GM18951 (cell line): ENCODE results near the gene FTMT.
"Not testable (repeated sequence)": the region's sequence is repeated elsewhere in the genome, so short reads cannot be mapped to it uniquely, and the experiment has no call there.

Experiments used
- POLR2A ChIP-seq: IDR thresholded peaks from 4 replicates; pipeline ENCODE4 v1.6.1; 2011; ENCODE audit warnings: mild to moderate bottlenecking; ENCODE audit not compliant: insufficient read length, insufficient read depth; ENCODE audit errors: extremely low read depth
- in situ Hi-C: fragments of 300-500 bp; cut with MboI; formaldehyde crosslinking; loops from one replicate; pipeline ENCODE4 v1.12.0; 2022; ENCODE audit warnings: low sequenced_read_pairs, mixed read lengths, inconsistent platforms; ENCODE audit not compliant: unreplicated experiment

Gene FTMT

DNA sequence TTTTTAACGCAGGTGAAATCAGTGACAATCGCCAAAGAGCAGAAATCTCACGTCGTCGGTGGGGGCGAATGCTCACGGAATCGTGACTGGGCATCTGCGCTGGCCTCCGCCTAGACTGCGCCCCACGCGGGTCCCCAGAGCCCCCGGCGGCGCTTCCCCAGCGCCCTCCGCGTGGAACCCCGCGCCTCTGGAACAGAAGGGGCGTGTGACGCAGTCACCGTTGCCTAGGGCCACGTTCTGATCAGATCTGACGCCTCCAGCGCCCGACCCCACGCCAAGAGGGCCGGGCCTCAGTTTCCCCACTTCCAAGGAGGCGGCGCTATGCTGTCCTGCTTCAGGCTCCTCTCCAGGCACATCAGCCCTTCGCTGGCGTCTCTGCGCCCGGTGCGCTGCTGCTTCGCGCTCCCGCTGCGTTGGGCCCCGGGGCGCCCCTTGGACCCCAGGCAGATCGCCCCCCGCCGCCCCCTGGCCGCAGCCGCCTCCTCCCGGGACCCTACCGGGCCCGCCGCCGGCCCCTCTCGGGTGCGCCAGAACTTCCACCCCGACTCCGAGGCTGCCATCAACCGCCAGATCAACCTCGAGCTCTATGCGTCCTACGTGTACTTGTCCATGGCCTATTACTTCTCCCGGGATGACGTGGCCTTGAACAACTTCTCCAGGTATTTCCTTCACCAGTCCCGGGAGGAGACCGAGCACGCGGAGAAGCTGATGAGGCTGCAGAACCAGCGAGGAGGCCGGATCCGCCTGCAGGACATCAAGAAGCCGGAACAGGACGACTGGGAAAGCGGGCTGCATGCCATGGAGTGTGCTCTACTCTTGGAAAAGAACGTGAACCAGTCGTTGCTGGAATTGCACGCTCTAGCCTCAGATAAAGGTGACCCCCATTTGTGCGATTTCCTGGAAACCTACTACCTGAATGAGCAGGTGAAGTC lies at the start of gene FTMT:
TSS of gene FTMT (plus strand) at position 240 of the 932 bp plus-strand sequence. CDS start at position 322, 82 bp downstream.
- no peak for TF ChIP-seq POLR2A
- in situ Hi-C loops = no loop called here

DNA sequence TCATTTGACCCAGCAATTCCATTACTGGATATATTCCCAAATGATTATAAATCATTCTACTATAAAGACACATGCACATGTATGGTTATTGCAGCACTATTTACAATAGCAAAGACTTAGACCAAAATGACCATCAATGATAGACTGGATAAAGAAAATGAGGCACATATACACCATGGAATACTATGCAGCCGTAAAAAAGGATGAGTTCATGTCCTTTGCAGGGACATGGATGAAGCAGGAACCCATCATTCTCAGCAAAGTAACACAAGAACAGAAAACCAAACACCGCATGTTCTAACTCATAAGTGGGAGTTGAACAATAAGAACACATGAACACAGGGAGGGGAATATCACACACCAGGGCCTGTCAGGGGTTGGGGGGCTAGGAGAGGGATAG lies 46.4 kb upstream of the FTMT start:
- in situ Hi-C loops = not testable (repeated sequence)

DNA sequence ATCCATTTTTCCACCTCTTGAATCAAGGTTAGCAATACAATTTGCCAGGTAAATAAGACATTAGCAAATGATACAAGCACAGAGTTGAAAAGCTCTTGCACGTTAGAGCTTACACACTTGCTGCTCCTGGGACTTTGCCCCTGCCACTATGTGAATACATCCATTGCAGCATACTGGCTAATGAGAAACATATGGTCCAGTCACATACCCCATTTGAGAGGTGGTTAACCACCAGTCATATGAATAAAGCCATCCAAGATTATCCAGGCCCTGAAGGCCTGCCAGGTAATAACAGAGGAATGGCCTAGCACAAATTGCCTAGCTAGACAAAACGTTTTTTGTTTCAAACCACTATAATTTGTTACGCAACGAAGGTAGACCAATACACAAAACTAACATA lies 45.8 kb upstream of the FTMT start:
- in situ Hi-C loops = no loop called here

DNA sequence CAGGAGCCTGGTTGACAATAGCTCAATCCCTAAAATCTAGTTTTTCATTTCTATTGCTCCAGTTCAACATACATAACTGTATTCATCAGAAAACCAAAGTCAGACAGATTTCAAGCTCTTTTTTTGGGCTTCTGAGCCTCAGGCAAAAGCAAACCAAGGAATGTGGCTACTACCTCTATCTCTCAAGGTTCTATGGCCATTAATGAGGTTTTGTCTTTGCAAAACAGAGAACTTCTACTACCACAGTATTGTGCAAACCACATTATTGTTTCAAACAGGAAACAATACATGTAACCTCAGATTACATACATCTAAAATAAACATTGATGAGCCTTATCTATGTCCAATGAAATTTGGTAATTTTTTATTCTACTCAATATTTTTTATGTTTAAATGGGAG lies 35.5 kb upstream of the FTMT start:
- in situ Hi-C loops = no loop called here
- no peak for TF ChIP-seq POLR2A

More for the DNA sequence above, 45.8 kb upstream of the FTMT start:
- no peak for TF ChIP-seq POLR2A

DNA sequence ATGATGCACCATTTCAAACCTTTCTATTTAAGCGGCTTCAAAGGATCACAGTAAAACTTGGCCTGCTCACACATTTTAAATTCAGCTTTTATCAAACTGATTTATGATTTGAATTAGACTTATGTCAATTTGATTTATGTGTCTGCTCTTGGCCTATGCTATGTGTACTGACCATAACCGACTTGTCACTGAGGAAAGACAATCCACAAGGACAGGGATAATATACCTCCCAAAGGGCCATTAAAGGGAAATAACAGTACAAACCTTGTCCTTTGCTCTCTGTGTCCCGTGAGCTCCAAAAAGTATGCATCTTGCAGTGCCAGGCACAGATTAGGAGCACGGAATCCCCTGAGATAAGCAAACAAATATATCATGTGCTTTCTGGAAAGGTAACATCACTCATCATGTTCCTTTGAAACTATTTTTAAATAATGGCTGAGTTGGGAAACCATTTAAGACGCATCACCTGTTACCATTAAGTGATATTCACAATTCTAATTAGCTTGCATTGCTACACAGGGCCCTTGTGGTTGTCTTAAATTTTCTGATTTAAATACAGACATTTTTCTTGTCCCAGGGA lies 31.9 kb upstream of the FTMT start:
- in situ Hi-C loops = no loop called here
- no peak for TF ChIP-seq POLR2A

DNA sequence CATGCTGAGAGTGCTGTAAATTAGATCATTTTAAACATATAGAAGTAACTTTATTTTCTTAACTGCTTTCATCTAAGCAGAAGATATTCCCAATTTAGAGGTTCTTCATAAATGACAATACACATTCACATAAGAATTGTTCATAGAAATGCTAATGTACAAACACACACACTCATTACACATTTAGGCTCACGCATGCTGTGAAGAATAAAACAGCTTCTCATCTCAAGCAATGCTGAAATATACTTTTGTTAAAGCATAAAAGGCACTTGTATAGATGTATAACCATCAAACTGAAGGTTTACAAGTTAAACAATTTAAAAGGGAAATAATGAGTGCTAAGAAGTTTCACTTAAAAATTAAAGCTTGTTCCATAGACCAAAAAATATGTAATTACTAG lies 18.1 kb upstream of the FTMT start:
- no peak for TF ChIP-seq POLR2A
- in situ Hi-C loops = no loop called here

DNA sequence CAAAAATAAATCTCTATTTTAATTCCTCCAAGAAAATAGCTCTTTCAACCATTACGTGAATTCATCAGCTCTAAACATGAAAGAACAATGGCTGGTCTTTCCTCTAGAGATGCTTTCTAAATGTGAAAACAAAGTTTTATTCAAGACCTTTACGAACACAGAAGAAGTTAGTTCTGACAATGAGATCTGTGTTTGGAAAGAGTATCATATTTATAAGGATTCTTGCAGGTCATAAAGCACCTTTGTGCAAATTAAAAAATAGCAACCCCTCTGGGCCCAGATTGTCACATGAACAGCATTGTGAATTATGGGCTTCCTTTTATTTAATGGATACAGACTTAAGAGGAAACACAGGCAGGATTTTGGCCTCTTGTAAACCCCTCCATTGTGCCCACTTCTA lies 17.7 kb upstream of the FTMT start:
- TF ChIP-seq POLR2A = no peak
- in situ Hi-C loops = no loop called here

DNA sequence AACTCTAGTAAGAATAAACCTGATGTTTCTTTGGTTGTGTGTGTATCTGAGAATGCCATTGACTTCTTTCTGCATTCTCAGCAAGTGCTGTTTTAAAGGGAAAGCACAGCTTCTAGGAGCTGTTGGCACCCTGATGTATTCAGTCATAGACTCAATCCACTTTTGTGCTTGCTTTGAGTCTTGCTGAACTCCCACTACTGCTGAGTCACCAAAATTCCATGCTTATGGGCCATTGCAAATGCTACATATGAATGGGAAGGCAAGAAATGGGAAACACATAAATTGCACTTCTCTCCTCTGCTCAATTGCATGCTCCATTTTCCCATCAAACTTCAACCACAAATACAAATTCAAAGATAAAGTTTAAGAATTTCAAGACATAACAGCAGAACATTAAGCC lies 9.8 kb upstream of the FTMT start:
- in situ Hi-C loops = no loop called here
- TF ChIP-seq POLR2A = no peak

DNA sequence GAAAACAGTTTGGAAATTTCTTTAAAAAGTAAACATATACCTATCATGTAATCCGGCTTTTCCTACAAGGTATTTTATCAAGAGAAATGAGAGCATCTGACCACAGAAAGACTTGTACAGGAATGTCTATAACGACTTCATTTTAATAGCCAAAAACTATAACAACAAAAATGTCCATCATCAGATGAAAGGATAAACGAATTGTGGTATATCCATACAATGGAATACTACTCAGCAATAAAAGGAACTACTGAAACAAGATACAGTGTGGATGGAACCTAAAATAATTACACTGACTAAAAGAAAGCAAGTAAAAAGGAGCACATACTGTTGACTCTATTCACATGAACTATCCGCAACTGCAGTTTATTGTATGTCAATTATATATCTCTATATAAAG lies 1.4 kb upstream of the FTMT start:
- no peak for TF ChIP-seq POLR2A
- in situ Hi-C loops = no loop called here

DNA sequence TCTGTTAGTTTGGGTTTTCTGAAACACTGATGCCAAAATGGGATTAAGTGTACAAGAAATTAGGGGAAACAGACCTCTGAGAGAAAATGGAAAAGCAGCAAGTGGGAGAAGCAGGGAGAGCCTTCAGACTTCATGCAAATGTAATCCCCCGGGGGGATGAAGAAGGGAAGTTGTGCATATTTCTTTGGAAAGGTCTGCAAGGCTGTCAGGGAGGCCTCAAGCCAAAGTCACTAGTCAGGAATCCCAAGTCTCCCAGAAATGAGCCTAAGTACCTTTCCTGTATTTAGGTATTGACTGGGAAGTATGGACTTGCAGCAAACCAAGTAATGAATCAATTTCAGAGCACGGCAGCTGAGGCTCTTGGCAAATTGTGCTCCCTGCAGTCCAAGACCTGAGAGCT lies 2.2 kb downstream of the FTMT start:
- in situ Hi-C loops = no loop called here
- no peak for TF ChIP-seq POLR2A

DNA sequence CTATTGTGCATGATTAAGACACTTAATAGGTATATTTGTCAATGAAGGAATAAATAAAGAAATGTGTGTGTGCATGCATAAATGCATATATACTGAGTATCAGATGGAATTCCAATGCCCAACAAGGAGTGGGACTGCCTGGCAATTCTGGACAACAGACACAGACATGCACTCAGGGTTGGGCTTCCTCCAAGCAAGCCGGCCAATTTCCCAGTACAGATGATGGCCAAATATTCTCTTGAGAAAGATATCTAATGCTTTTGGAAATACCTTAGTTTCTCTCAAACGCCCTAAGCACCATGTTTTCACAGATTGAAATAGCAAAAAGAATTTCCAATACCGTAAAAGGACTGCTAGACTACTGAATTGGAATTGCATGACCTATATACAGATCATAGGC lies 11.1 kb downstream of the FTMT start:
- no peak for TF ChIP-seq POLR2A
- in situ Hi-C loops = no loop called here

DNA sequence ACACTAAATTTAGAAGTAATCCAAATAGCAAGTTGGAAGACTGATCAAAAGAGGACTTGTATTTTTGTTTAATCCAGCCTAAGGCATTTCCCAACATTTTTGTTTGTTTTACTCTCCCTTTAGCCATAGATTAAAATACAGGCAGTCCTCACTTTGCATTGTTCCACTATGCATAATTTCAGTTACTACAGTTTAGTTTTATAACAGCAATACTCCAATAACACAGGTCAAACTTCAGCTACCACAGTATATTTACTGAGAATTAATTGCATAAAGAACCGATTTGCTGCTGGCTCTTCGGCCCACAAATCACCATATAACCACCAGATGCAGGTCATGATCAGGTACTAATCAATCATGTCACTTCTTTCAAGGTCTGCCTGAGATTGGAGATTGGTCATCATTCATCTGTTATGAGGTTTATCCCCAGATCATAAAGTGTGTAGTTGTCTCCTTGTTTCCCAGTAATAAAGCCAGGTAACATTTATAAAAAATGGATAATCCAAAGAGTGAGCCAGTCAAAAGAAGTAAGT lies 12.1 kb downstream of the FTMT start:
- in situ Hi-C loops = no loop called here
- no peak for TF ChIP-seq POLR2A

DNA sequence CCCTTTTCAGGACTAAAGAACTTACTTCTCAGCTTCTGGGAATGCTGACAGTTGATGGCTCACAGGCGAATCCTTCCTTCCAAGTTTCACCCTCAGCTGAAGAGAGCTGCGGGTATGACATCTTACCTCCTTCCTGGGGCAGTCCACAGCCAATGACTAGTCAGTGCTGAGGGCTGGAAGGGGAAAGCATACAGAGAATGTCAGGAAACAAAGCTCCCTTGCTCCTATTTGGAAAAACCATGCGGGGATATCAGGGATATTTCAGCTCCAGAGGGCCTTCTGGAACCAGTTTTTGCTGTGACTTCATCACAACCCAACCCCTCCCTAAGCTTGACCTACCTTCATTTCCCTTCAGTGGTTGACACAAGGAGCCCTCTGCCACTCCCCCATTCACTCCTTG lies 15.7 kb downstream of the FTMT start:
- in situ Hi-C loops = no loop called here
- TF ChIP-seq POLR2A = no peak

DNA sequence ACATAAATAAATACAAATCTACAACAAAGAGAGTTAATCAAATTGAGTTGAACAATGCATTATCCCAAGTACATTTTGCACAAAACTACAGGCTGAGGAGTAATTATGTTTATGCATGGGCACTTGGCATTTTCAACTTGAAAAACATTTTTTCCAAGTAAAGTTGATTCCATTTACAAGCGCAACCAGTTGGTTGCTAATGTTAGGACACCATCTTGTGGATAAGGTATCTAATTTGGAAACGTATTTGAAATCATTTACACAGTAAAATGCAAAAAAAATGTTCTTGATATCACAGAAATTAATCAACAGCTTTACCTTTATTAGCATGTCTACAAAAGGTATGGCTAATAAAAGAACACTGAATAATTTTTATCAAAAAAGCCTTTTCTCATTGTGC lies 18.8 kb downstream of the FTMT start:
- no peak for TF ChIP-seq POLR2A
- in situ Hi-C loops = no loop called here
